ENCODE measurements around the gene LRRD1. TPM values are rescaled to one million over a fixed set of nuclear protein-coding genes. Genes with fewer than 3 reads are reported as not detected.

Gene LRRD1
- total and polyA plus RNA-seq, 2 of the 8 experiments (the other 6 are each of a cell fraction or from before 2014, with no cell fraction given), result not detected

DNA sequence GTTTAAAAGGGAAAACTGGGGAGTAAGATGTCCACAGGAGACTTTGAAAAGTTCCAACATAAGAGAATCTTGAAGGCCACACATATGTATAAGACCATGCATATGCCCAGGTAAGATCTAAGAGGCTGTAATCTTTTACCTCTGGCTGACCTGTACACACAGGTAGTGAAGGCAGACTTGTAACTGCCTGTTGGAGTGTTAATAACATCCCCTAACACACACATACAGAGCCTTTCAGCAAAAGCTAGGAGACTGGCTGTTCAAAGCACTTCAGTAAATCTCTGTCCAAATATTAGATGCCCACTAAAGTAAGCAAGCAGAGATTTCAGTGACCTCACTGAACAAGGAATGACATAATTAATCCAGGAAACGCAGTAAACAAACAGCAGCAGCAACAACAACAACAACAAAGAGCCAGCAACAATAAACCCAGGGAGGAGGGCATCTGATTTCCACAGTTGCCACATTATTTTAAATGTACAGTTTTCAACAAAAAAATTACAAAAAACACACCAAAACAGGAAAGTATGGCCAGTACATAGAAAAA lies 59.7 kb downstream of the LRRD1 start:
- no peak overlapping the region for H3K9ac ChIP-seq (replicated peaks in 1 of 4; ENCODE audit: extremely low read depth in 1 of 4, low read depth in 3 of 4, low read length in 3 of 4)
- H4K5ac ChIP-seq (ENCODE audit: insufficient read length, low read depth, low read length), result no peak overlapping the region
- H3K4ac ChIP-seq (replicated peaks; ENCODE audit: insufficient read length, low read depth, low read length), result no peak overlapping the region
- H3K27ac ChIP-seq (ENCODE audit: low read depth, low read length), result no peak overlapping the region
- H3K79me1 ChIP-seq (ENCODE audit: low read depth, low read length), result peaks cover 2% of the 10 kb centered on the region; the same call in 1 of the 2 replicates
- no peaks in the 10 kb centered on the region for H3K27me3 ChIP-seq (replicated peaks in 1 of 4; ENCODE audit: control insufficient read depth in 3 of 4, extremely low read depth in 1 of 4, insufficient read depth in 3 of 4, low read length in 3 of 4)
- 80% methylated on average over 1 of the region's 1 CpG; no CpG with 5 or more reads in 1 of the 2 experiments for WGBS, 2 experiments (ENCODE audit: extremely low coverage in 1 of 2, insufficient coverage in 1 of 2, insufficient read length in 1 of 2, insufficient replicate concordance in 2 of 2, low coverage in 1 of 2, low lambda C conversion rate in 2 of 2, missing lambda C conversion rate in 1 of 2)
- no peak overlapping the region for H2BK5ac ChIP-seq (ENCODE audit: low read depth, low read length)
- H3K4me3 ChIP-seq (ENCODE audit: extremely low read depth in 1 of 4, insufficient read depth in 2 of 4, low read depth in 3 of 4, low read length in 4 of 4), result no peak overlapping the region
- no peak overlapping the region for H4K91ac ChIP-seq (replicated peaks; ENCODE audit: insufficient read length, low read length)
- H3K4me2 ChIP-seq (ENCODE audit: insufficient read depth in 1 of 2, low read depth in 2 of 2, low read length in 2 of 2), result no peak overlapping the region
- peaks cover 0 to 49% of the 10 kb centered on the region in 2 experiments; a peak in 2 of 4 replicates for H3K79me2 ChIP-seq (ENCODE audit: control insufficient read depth in 1 of 2, insufficient read depth in 2 of 2, low read length in 2 of 2)
- no peaks in the 10 kb centered on the region for H3K23me2 ChIP-seq (ENCODE audit: low read depth, low read length)
- no peak overlapping the region for H2AK5ac ChIP-seq (ENCODE audit: low read depth, low read length)
- H2BK15ac ChIP-seq (ENCODE audit: low read length), result no peak overlapping the region
- no peaks in the 10 kb centered on the region for H3K9me3 ChIP-seq (ENCODE audit: insufficient read depth in 2 of 2, low read depth in 1 of 2, low read length in 1 of 2)
- peaks cover 4 to 7% of the 10 kb centered on the region in 2 experiments for H4K20me1 ChIP-seq (replicated peaks in 1 of 2; ENCODE audit: control insufficient read depth in 1 of 2, insufficient read depth in 2 of 2, low read length in 2 of 2)
- ChIA-PET CTCF (ENCODE audit: partially characterized antibody) (interaction anchor here (1.0 to 1.5 kb wide), 2 partner anchors 15 to 342 kb away, joined by 4 read pairs; partner anchors contain the start of gene CYP51A1), POLR2A (ENCODE audit: partially characterized antibody) (no interaction called here)
- no peak overlapping the region for H2AFZ ChIP-seq (ENCODE audit: low read length)
- no peak overlapping the region for H3K14ac ChIP-seq (ENCODE audit: insufficient read length)
- peaks cover 5 to 64% (median 25%) of the 10 kb centered on the region in 4 experiments; a peak in 6 of 8 replicates for H3K36me3 ChIP-seq (ENCODE audit: control insufficient read depth in 2 of 4, insufficient read depth in 4 of 4, low read length in 3 of 4)
- no peak overlapping the region for H3K23ac ChIP-seq (ENCODE audit: insufficient read length)
- H3K4me1 ChIP-seq (replicated peaks in 1 of 4; ENCODE audit: control insufficient read depth in 3 of 4, insufficient read depth in 4 of 4, low read length in 3 of 4), result no peaks in the 10 kb centered on the region
- DNase-seq (ENCODE audit: low read depth in 1 of 2, low spot score in 2 of 2) (no peak), FAIRE-seq (no peak)
- H2BK120ac ChIP-seq (replicated peaks; ENCODE audit: low read depth, low read length), result no peak overlapping the region
- H2BK12ac ChIP-seq (ENCODE audit: low read depth, low read length), result no peak overlapping the region
- no peak overlapping the region for H3K18ac ChIP-seq (ENCODE audit: extremely low read depth, low read length)
- no peak overlapping the region for H2BK20ac ChIP-seq (ENCODE audit: low read length)
- H3K56ac ChIP-seq (replicated peaks; ENCODE audit: insufficient read length, low read depth, low read length), result no peak overlapping the region
- H4K8ac ChIP-seq (ENCODE audit: extremely low read depth, insufficient read depth, low read length), result no peak overlapping the region
- TF ChIP-seq, protein P1, sequence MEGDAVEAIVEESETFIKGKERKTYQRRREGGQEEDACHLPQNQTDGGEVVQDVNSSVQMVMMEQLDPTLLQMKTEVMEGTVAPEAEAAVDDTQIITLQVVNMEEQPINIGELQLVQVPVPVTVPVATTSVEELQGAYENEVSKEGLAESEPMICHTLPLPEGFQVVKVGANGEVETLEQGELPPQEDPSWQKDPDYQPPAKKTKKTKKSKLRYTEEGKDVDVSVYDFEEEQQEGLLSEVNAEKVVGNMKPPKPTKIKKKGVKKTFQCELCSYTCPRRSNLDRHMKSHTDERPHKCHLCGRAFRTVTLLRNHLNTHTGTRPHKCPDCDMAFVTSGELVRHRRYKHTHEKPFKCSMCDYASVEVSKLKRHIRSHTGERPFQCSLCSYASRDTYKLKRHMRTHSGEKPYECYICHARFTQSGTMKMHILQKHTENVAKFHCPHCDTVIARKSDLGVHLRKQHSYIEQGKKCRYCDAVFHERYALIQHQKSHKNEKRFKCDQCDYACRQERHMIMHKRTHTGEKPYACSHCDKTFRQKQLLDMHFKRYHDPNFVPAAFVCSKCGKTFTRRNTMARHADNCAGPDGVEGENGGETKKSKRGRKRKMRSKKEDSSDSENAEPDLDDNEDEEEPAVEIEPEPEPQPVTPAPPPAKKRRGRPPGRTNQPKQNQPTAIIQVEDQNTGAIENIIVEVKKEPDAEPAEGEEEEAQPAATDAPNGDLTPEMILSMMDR (IDR thresholded peaks at IDR 0.05; ENCODE audit: control extremely low read depth in 1 of 3, insufficient read depth in 1 of 3, low read depth in 1 of 3, low read length in 3 of 3), result no peak
- TF ChIP-seq CBX5 (IDR thresholded peaks at IDR 0.05; ENCODE audit: low read depth, low read length) (no peak), SP4 (IDR thresholded peaks at IDR 0.05; ENCODE audit: low read length) (no peak), RFX5 (IDR thresholded peaks at IDR 0.05; ENCODE audit: borderline replicate concordance, low read depth, low read length) (no peak), YY1 (IDR thresholded peaks at IDR 0.05; ENCODE audit: low read depth, low read length) (no peak), MAFK (IDR thresholded peaks at IDR 0.05; ENCODE audit: low read depth, low read length) (no peak), GTF2F1 (IDR thresholded peaks at IDR 0.05; ENCODE audit: borderline replicate concordance, low read depth, low read length) (no peak), RNF2 (IDR thresholded peaks at IDR 0.05; ENCODE audit: borderline replicate concordance, low read depth, low read length, missing control alignments, poor library complexity, severe bottlenecking) (no peak), TAF1 (IDR thresholded peaks at IDR 0.05; ENCODE audit: low read depth, low read length) (no peak), POU5F1 (IDR thresholded peaks at IDR 0.05; ENCODE audit: low read depth, low read length) (no peak), TEAD4 (IDR thresholded peaks at IDR 0.05; ENCODE audit: low read depth, low read length) (no peak)
